Measurements from ENCODE around the gene TRIM17. TPM values are rescaled to one million over a fixed set of nuclear protein-coding genes. Genes with fewer than 3 reads are reported as not detected.

The TRIM17 gene
- total and polyA plus RNA-seq, 2 of the 8 experiments (the other 6 are each of a cell fraction or from before 2014, with no cell fraction given) = 1.1 to 2.2 TPM

DNA sequence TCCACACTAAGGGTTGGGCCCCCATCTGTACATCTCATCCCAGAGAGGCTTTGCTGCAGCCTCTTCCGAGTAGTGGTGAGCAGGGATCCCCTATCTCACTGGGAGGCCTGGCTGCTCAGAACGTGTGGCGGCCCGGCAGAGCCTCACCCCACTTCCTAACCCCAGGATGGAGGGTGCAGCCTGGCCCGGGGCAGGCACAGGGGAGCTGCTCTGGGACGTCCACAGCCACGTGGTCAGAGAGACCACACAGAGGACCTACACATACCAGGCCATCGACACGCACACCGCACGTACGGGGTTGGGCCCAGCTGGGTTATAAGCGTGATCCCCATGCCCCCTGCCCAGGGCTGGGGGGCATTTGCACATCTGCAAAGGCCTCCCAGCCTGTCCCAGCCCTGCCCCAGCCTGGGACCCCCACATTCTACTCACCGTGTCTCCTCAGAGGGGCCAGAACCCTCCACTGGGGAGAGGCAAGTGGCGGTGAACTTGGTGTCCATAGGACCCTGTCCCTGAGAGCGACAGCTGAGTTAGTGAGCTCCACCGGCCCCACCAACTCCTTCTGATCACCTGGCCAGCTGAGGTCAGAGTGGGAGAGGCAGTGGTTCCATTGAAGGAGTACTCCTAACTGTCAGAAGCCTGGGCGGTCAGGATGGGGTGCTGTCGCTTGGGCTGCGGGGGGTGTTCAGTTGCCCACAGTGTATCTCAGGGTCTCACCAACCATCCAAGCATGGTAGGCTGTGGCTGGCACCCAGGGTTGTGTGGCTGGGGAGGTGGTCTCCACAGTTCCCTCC is 51.2 kb downstream of the TRIM17 start:
- H3K27ac ChIP-seq (ENCODE audit: low read depth, low read length) = no peak overlapping the region
- no peak overlapping the region for H4K91ac ChIP-seq (replicated peaks; ENCODE audit: insufficient read length, low read length)
- H2BK12ac ChIP-seq (ENCODE audit: low read depth, low read length) = no peak overlapping the region
- ChIA-PET POLR2A (ENCODE audit: partially characterized antibody) (interaction anchor here (0.6 to 2.4 kb wide), 3 partner anchors 11 to 187 kb away, joined by 3 to 8 read pairs (median 3); no protein-coding TSS in a partner anchor), CTCF (ENCODE audit: partially characterized antibody) (interaction anchor here (0.6 to 1.6 kb wide), 6 partner anchors 10 to 136 kb away, joined by 3 to 4 read pairs (median 3); a partner anchor contains a TSS)
- no peak overlapping the region for H2AFZ ChIP-seq (ENCODE audit: low read length)
- DNase-seq (ENCODE audit: low read depth in 1 of 2, low spot score in 2 of 2) (no peak), FAIRE-seq (no peak)
- no peaks in the 10 kb centered on the region for H3K79me1 ChIP-seq (ENCODE audit: low read depth, low read length)
- H3K4me1 ChIP-seq (replicated peaks in 1 of 4; ENCODE audit: control insufficient read depth in 3 of 4, insufficient read depth in 4 of 4, low read length in 3 of 4) = peaks cover 0 to 16% (median 5%) of the 10 kb centered on the region in 4 experiments; a peak in 4 of 7 replicates
- H4K20me1 ChIP-seq (replicated peaks in 1 of 2; ENCODE audit: control insufficient read depth in 1 of 2, insufficient read depth in 2 of 2, low read length in 2 of 2) = peaks cover 0 to 2% of the 10 kb centered on the region in 2 experiments
- 88% methylated on average over 20 of the region's 20 CpGs; no CpG with 5 or more reads in 1 of the 2 experiments for WGBS, 2 experiments (ENCODE audit: extremely low coverage in 1 of 2, insufficient coverage in 1 of 2, insufficient read length in 1 of 2, insufficient replicate concordance in 2 of 2, low coverage in 1 of 2, low lambda C conversion rate in 2 of 2, missing lambda C conversion rate in 1 of 2)
- no peak overlapping the region for H3K14ac ChIP-seq (ENCODE audit: insufficient read length)
- H2AK5ac ChIP-seq (ENCODE audit: low read depth, low read length) = no peak overlapping the region
- no peak overlapping the region for H3K9ac ChIP-seq (replicated peaks in 1 of 4; ENCODE audit: extremely low read depth in 1 of 4, low read depth in 3 of 4, low read length in 3 of 4)
- no peak overlapping the region for H4K5ac ChIP-seq (ENCODE audit: insufficient read length, low read depth, low read length)
- H2BK5ac ChIP-seq (ENCODE audit: low read depth, low read length) = no peak overlapping the region
- no peak overlapping the region for H4K8ac ChIP-seq (ENCODE audit: extremely low read depth, insufficient read depth, low read length)
- no peak overlapping the region for H3K56ac ChIP-seq (replicated peaks; ENCODE audit: insufficient read length, low read depth, low read length)
- no peak overlapping the region for H3K18ac ChIP-seq (ENCODE audit: extremely low read depth, low read length)
- H3K23ac ChIP-seq (ENCODE audit: insufficient read length) = no peak overlapping the region
- no peak overlapping the region for H2BK20ac ChIP-seq (ENCODE audit: low read length)
- no peaks in the 10 kb centered on the region; a peak in 3 of 7 replicates for H3K27me3 ChIP-seq (replicated peaks in 1 of 4; ENCODE audit: control insufficient read depth in 3 of 4, extremely low read depth in 1 of 4, insufficient read depth in 3 of 4, low read length in 3 of 4)
- H3K9me3 ChIP-seq (ENCODE audit: insufficient read depth in 2 of 2, low read depth in 1 of 2, low read length in 1 of 2) = no peaks in the 10 kb centered on the region
- no peak overlapping the region for H3K4me2 ChIP-seq (ENCODE audit: insufficient read depth in 1 of 2, low read depth in 2 of 2, low read length in 2 of 2)
- no peak overlapping the region for H3K4ac ChIP-seq (replicated peaks; ENCODE audit: insufficient read length, low read depth, low read length)
- no peak overlapping the region for H2BK15ac ChIP-seq (ENCODE audit: low read length)
- no peaks in the 10 kb centered on the region for H3K36me3 ChIP-seq (ENCODE audit: control insufficient read depth in 2 of 4, insufficient read depth in 4 of 4, low read length in 3 of 4)
- no peaks in the 10 kb centered on the region for H3K79me2 ChIP-seq (ENCODE audit: control insufficient read depth in 1 of 2, insufficient read depth in 2 of 2, low read length in 2 of 2)
- no peaks in the 10 kb centered on the region for H3K23me2 ChIP-seq (ENCODE audit: low read depth, low read length)
- H2BK120ac ChIP-seq (replicated peaks; ENCODE audit: low read depth, low read length) = no peak overlapping the region
- no peak overlapping the region for H3K4me3 ChIP-seq (ENCODE audit: extremely low read depth in 1 of 4, insufficient read depth in 2 of 4, low read depth in 3 of 4, low read length in 4 of 4)
- no peak for TF ChIP-seq FOSL1 (IDR thresholded peaks at IDR 0.05; ENCODE audit: insufficient read depth, low read depth, low read length)
